ENCODE measurements around the gene MRTO4.

MRTO4 gene

GRCh38 chr1:19205845-19206244 lies 45.8 kb upstream of the MRTO4 start:
- no peak for TF ChIP-seq MAX (IDR thresholded peaks at IDR 0.05; ENCODE audit: low read depth, low read length)
- no peak for TF ChIP-seq MYC (IDR thresholded peaks at IDR 0.05; ENCODE audit: low read depth, low read length)
- TF ChIP-seq, protein P1, sequence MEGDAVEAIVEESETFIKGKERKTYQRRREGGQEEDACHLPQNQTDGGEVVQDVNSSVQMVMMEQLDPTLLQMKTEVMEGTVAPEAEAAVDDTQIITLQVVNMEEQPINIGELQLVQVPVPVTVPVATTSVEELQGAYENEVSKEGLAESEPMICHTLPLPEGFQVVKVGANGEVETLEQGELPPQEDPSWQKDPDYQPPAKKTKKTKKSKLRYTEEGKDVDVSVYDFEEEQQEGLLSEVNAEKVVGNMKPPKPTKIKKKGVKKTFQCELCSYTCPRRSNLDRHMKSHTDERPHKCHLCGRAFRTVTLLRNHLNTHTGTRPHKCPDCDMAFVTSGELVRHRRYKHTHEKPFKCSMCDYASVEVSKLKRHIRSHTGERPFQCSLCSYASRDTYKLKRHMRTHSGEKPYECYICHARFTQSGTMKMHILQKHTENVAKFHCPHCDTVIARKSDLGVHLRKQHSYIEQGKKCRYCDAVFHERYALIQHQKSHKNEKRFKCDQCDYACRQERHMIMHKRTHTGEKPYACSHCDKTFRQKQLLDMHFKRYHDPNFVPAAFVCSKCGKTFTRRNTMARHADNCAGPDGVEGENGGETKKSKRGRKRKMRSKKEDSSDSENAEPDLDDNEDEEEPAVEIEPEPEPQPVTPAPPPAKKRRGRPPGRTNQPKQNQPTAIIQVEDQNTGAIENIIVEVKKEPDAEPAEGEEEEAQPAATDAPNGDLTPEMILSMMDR (IDR thresholded peaks at IDR 0.05; ENCODE audit: low read depth, low read length) = no peak
- no peak for TF ChIP-seq POLR2A (IDR thresholded peaks at IDR 0.05; ENCODE audit: extremely low read depth, insufficient read length)
- no peak for DNase-seq (ENCODE audit: low read depth)
- H3K4me3 ChIP-seq (ENCODE audit: low read depth, low read length) = no peak overlapping the region

GRCh38 chr1:19206947-19207346 lies 44.7 kb upstream of the MRTO4 start:
- no peak for TF ChIP-seq MAX (IDR thresholded peaks at IDR 0.05; ENCODE audit: low read depth, low read length)
- no peak for TF ChIP-seq MYC (IDR thresholded peaks at IDR 0.05; ENCODE audit: low read depth, low read length)
- TF ChIP-seq POLR2A (IDR thresholded peaks at IDR 0.05; ENCODE audit: extremely low read depth, insufficient read length) = no peak
- TF ChIP-seq, protein P1 (IDR thresholded peaks at IDR 0.05; ENCODE audit: low read depth, low read length) = no peak
- no peak for DNase-seq (ENCODE audit: low read depth)
- no peak overlapping the region for H3K4me3 ChIP-seq (ENCODE audit: low read depth, low read length)

DNA sequence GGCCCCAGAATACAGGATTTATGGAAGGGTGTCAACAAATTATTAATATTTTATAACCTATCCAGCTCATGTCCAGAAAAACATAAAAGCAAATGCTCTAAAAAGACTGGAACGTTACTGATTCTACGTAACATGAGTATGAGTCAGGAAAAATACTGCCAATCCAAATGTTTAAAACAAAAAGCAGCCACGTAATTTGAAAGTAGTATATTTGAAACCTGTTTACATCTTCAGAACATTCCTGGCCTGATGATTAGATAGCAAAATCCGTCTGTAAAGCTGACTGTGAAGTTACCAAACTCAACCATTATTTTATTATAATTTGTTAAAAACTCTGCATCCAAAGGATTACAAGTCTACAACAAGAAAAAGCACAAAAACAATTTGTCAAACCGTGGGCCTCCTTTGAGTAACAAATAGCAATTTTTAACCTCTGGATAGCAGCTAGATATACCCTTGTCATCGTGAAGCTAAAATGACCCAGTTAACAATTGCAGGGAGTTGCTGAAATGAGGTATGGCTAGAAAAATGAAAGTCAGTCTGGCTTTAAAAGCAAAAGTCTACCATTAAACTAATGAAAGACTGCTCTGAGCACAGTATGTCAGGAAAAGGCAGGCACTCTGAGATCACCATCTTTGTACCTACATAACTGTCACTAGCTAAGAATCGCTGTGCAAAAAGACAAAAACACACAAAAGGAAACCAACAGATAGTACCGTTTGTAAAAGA lies 42.7 kb upstream of the MRTO4 start:
- no peak for DNase-seq (ENCODE audit: low read depth)
- no peak for TF ChIP-seq MYC (IDR thresholded peaks at IDR 0.05; ENCODE audit: low read depth, low read length)
- TF ChIP-seq, protein P1 (IDR thresholded peaks at IDR 0.05; ENCODE audit: low read depth, low read length) = no peak
- no peak for TF ChIP-seq POLR2A (IDR thresholded peaks at IDR 0.05; ENCODE audit: extremely low read depth, insufficient read length)
- no peak for TF ChIP-seq MAX (IDR thresholded peaks at IDR 0.05; ENCODE audit: low read depth, low read length)

DNA sequence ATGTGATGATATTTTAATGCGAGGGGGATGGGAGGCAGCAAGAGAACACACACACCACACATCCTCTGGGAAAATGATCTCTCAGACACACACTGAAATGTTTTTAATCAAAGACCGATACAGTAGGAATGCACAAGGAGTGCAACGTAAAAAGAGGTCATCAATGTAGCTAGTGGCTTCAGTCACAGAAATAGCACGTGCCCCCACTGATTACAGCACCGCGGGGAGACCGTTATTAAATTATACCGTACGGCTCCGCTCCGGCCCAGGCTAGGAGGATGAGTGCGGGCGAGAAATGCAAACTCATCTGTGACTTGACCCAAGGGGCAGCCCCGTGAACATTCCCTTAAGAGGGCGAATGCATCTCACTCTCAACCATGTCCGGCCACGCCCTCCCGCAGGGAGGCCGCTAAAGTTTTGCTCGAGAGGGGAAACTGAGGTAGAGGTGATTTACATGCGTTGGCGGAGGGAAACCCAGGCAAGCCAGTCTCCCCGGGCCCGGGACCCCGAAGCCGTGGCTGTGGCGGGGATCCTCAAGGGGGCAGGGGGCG lies 42.1 kb upstream of the MRTO4 start:
- peak overlapping the region; percentile 95 for H3K4me3 ChIP-seq (ENCODE audit: low read depth, low read length)
- peak; percentile 74 for DNase-seq (ENCODE audit: low read depth)
- TF ChIP-seq MAX (IDR thresholded peaks at IDR 0.05; ENCODE audit: low read depth, low read length) = peak; percentile 73
- peak; percentile 30; the same call in 1 of the 2 replicates for TF ChIP-seq MYC (IDR thresholded peaks at IDR 0.05; ENCODE audit: low read depth, low read length)
- TF ChIP-seq, protein P1 (IDR thresholded peaks at IDR 0.05; ENCODE audit: low read depth, low read length) = no peak
- TF ChIP-seq POLR2A (IDR thresholded peaks at IDR 0.05; ENCODE audit: extremely low read depth, insufficient read length) = no peak

More for the DNA sequence above, 42.7 kb upstream of the MRTO4 start:
- peak overlapping the region; percentile 95 for H3K4me3 ChIP-seq (ENCODE audit: low read depth, low read length)

GRCh38 chr1:19209990-19210771 lies 41.4 kb upstream of the MRTO4 start, which contains the start of gene UBR4:
UBR4 (minus strand) TSS chr1:19210266; CDS start chr1:19210248, 18 bp downstream.
- H3K4me3 ChIP-seq (ENCODE audit: low read depth, low read length) = peak within 1 kb of the TSS; percentile 95
- TF ChIP-seq MAX (IDR thresholded peaks at IDR 0.05; ENCODE audit: low read depth, low read length) (peak; percentile 77), POLR2A (IDR thresholded peaks at IDR 0.05; ENCODE audit: extremely low read depth, insufficient read length) (peak; percentile 85), MYC (IDR thresholded peaks at IDR 0.05; ENCODE audit: low read depth, low read length) (peak; percentile 73)
- TF ChIP-seq, protein P1 (IDR thresholded peaks at IDR 0.05; ENCODE audit: low read depth, low read length) = no peak
- peak; percentile 97 for DNase-seq (ENCODE audit: low read depth)
